Endothelial cell (in vitro differentiated cells): ENCODE measurements around the gene NKD1. TPM values are rescaled to one million over a fixed set of nuclear protein-coding genes. Genes with fewer than 3 reads are reported as not detected.

Experiments used
- DNase-seq: peaks from one replicate; pipeline ENCODE4 v3.0.0; 2021; ENCODE audit warnings: low spot score
- H3K27ac Mint-ChIP-seq: one replicate; pipeline ENCODE4 v1.8.0; 2021; ENCODE audit warnings: mixed read lengths, inconsistent platforms; ENCODE audit not compliant: unreplicated experiment
- H3K27me3 Mint-ChIP-seq: one replicate; pipeline ENCODE4 v1.8.0; 2021; ENCODE audit warnings: mild to moderate bottlenecking, moderate library complexity, mixed read lengths, inconsistent platforms; ENCODE audit not compliant: unreplicated experiment
- H3K36me3 Mint-ChIP-seq: one replicate; pipeline ENCODE4 v1.8.0; 2021; ENCODE audit warnings: mild to moderate bottlenecking, low read depth, mixed read lengths, inconsistent platforms; ENCODE audit not compliant: unreplicated experiment
- H3K4me1 Mint-ChIP-seq: one replicate; pipeline ENCODE4 v1.8.0; 2021; ENCODE audit warnings: mild to moderate bottlenecking, mixed read lengths, inconsistent platforms; ENCODE audit not compliant: unreplicated experiment
- H3K4me3 Mint-ChIP-seq: one replicate; pipeline ENCODE4 v1.8.0; 2021; ENCODE audit warnings: mild to moderate bottlenecking, mixed read lengths, inconsistent platforms; ENCODE audit not compliant: unreplicated experiment
- H3K9me3 Mint-ChIP-seq: one replicate; pipeline ENCODE4 v1.8.0; 2021; ENCODE audit warnings: mixed read lengths, inconsistent platforms; ENCODE audit not compliant: unreplicated experiment
- CTCF ChIP-seq: fragments of 200-600 bp; sonication (generic); IDR thresholded peaks from one replicate; pipeline ENCODE4 v1.5.0; 2021; ENCODE audit warnings: antibody characterized with exemption; ENCODE audit not compliant: unreplicated experiment
- total RNA-seq: library from RNA; stranded (reverse); fragmentation: NEBNext Ultra II Directional; extraction: Animal tissue kit (Norgen Biotek cat#: 25700); gene quantifications from one replicate; pipeline ENCODE4 v1.2.1, GENCODE V29; 2021; ENCODE audit not compliant: unreplicated experiment

The NKD1 gene
- total RNA-seq, 1 donor from 2014 or later: 2.4 TPM

DNA sequence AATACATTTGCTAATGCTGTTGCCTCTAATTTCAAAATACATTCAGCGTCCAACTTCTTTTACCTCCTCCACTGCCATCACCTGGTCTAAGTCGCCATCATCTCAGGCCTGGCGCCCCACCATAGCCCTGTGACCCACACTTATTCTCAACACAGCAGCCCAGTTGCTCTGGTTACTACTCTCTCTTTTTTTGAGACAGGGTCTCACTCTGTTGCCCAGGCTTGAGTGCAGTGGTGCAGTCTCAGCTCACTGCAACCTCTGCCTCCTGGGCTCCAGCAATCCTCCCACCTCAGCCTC is 7.5 kb upstream of the NKD1 start:
- no peak overlapping the region for H3K4me3 Mint-ChIP-seq
- peaks cover 9% of the 10 kb centered on the region for H3K4me1 Mint-ChIP-seq
- no peak for DNase-seq
- no peak overlapping the region for H3K27ac Mint-ChIP-seq
- no peaks in the 10 kb centered on the region for H3K36me3 Mint-ChIP-seq
- H3K27me3 Mint-ChIP-seq: peaks cover 10% of the 10 kb centered on the region
- no peak for TF ChIP-seq CTCF
- H3K9me3 Mint-ChIP-seq: no peaks in the 10 kb centered on the region

- no peak for TF ChIP-seq CTCF
- Mint-ChIP-seq H3K36me3 (no peaks in the 10 kb centered on the region), H3K4me3 (no peak overlapping the region), H3K27ac (no peak overlapping the region), H3K27me3 (peaks cover 14% of the 10 kb centered on the region), H3K4me1 (peaks cover 9% of the 10 kb centered on the region), H3K9me3 (no peaks in the 10 kb centered on the region)
- DNase-seq: no peak
Observed at GRCh38 chr16:50542703-50543102, 5.5 kb upstream of the NKD1 start.

- H3K4me1 Mint-ChIP-seq: peaks cover 9% of the 10 kb centered on the region
- no peaks in the 10 kb centered on the region for H3K9me3 Mint-ChIP-seq
- H3K27ac Mint-ChIP-seq: no peak overlapping the region
- peaks cover 14% of the 10 kb centered on the region for H3K27me3 Mint-ChIP-seq
- H3K4me3 Mint-ChIP-seq: no peak overlapping the region
- H3K36me3 Mint-ChIP-seq: no peaks in the 10 kb centered on the region
- DNase-seq: no peak
- TF ChIP-seq CTCF: no peak
Observed at GRCh38 chr16:50546125-50546524, 2.1 kb upstream of the NKD1 start.

DNA sequence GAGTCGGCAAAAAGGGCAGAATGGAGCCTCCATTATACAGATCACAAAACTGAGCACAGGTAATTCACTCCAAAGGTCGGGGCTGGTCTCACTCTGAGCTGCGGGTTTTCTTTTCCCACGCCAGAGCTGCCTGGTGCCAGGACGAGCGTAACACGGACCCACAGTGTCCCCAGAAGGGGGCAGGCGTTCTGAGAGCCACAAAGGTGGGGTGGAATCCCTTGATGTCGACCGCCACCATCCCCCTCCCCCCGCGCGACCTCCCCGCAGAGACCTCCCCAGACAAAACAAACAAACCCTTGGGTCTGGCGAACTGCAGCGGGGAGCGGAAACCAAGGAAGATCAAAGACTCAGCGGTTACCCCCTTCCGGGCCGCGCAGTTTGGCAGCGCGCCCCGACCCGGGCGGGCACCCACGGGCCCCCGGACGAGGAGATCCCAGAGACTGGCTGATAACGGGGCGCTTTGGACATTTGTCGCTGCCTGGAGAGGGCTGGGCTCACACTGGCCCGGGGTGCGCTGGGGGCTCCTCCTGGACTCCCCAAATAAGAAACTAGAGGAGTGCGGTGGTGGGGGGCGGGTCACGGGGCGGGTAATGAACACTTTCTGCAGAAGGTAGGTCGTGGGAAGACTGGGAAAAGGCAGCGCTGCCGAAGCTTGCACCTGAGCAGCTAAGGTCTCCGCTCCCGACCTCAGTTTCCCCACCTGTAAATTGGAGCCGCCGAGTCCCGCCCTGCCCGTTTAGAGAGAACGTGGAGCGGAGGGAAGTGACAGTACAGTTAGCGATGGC is 664 bp upstream of the NKD1 start:
- Mint-ChIP-seq H3K4me3 (peak overlapping the region; percentile 90), H3K4me1 (peaks cover 9% of the 10 kb centered on the region), H3K27ac (no peak overlapping the region), H3K9me3 (no peaks in the 10 kb centered on the region), H3K36me3 (no peaks in the 10 kb centered on the region), H3K27me3 (peaks cover 13% of the 10 kb centered on the region)
- DNase-seq: peak; percentile 53
- no peak for TF ChIP-seq CTCF

- Mint-ChIP-seq H3K27me3 (peaks cover 14% of the 10 kb centered on the region), H3K4me3 (peak overlapping the region; percentile 71), H3K9me3 (no peaks in the 10 kb centered on the region), H3K36me3 (no peaks in the 10 kb centered on the region), H3K4me1 (peaks cover 9% of the 10 kb centered on the region), H3K27ac (no peak overlapping the region)
- no peak for DNase-seq
- TF ChIP-seq CTCF: no peak
Observed at GRCh38 chr16:50548909-50549560, 839 bp downstream of the NKD1 start.
